MCF 10A (cell line): ENCODE results near the gene RHOV. TPM values are rescaled to one million over a fixed set of nuclear protein-coding genes. Genes with fewer than 3 reads are reported as not detected.

ENCODE experiments used
- BruUV-seq: library from RNA; stranded (reverse); fragments of 400-500 nt; replicated peaks from 2 replicates; lab custom pipeline; 2021; lab: Mats Ljungman, UMichigan
- CTCF ChIA-PET: fragments of 300-600 bp; sonication (Branson Sonifier 250); formaldehyde crosslinking; extraction: SDS; loops from one replicate; lab custom pipeline; 2021; ENCODE audit warnings: antibody characterized with exemption, inconsistent platforms; lab: Yijun Ruan, JAX
- POLR2A ChIA-PET: fragments of 300-600, 350-650 bp; sonication (Branson Sonifier 250); formaldehyde crosslinking; extraction: SDS; loops from one replicate; lab custom pipeline; 2020; ENCODE audit warnings: antibody characterized with exemption, inconsistent platforms; lab: Yijun Ruan, JAX
- DNase-seq: peaks from one replicate; pipeline ENCODE4 v3.0.0-alpha.2; 2018; ENCODE audit not compliant: unreplicated experiment
- H3K27ac Mint-ChIP-seq: one replicate; pipeline ENCODE4 v1.8.0; 2022; ENCODE audit warnings: mild to moderate bottlenecking, low read depth, mixed read lengths; ENCODE audit not compliant: unreplicated experiment
- H3K27me3 Mint-ChIP-seq: one replicate; pipeline ENCODE4 v1.8.0; 2022; ENCODE audit warnings: mixed read lengths; ENCODE audit not compliant: insufficient read depth, unreplicated experiment
- H3K36me3 Mint-ChIP-seq: one replicate; pipeline ENCODE4 v1.8.0; 2022; ENCODE audit warnings: mild to moderate bottlenecking, moderate library complexity, mixed read lengths; ENCODE audit not compliant: insufficient read depth, unreplicated experiment
- H3K4me1 Mint-ChIP-seq: one replicate; pipeline ENCODE4 v1.8.0; 2022; ENCODE audit warnings: mixed read lengths; ENCODE audit not compliant: insufficient read depth, unreplicated experiment
- H3K4me3 Mint-ChIP-seq: one replicate; pipeline ENCODE4 v1.8.0; 2022; ENCODE audit warnings: mild to moderate bottlenecking, moderate library complexity, mixed read lengths; ENCODE audit not compliant: unreplicated experiment
- H3K9me3 Mint-ChIP-seq: one replicate; pipeline ENCODE4 v1.8.0; 2022; ENCODE audit warnings: mixed read lengths; ENCODE audit not compliant: unreplicated experiment
- intact Hi-C: fragments of 100-400 bp; cut with micrococcal nuclease; formaldehyde crosslinking; loops from 2 replicates; pipeline ENCODE4 v1.14.1; 2022
- total RNA-seq: library from RNA; stranded (reverse); gene quantifications from 2 replicates; pipeline ENCODE4 v1.2.3, GENCODE V29; 2022
- TF ChIP-seq, protein P1 (sequence below): fragments of 200-600 bp; IDR thresholded peaks from one replicate; pipeline ENCODE4 v1.8.0; 2022; ENCODE audit warnings: antibody characterized with exemption, mild to moderate bottlenecking; ENCODE audit not compliant: unreplicated experiment

Gene RHOV
- total RNA-seq, 1 experiment from 2014 or later = 1.7 TPM

DNA sequence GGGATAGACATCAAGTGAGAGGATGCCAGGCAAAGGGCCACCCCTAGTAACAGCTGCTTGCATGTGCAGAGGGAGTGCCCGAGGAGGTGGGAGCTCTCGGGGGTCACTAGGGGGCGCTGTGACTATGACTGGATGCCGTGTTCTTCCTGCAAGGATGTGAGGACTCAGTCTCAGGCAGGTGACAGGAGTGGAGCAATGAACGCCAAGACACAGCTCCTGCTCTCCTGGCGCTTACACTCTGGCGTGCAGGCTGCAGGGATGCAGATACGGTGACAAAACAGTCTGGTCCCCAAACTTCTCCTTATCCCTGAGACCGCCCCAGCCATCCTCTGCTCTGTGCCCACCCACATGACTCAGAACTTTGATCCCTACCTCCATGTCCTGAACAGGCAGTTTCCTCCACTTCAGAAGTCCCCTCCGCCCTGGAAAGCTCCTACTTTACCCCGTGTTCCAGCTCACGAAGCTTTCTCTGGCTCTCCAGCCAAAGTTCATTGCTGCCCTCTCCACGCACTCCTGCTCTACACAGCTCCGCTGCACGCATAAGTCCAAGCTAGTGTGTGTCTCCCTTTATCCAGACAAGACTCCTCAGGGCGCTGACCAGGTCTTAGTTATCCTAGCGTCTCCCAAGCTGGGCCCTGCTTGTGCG is 14.7 kb downstream of the RHOV start:
- H3K27me3 Mint-ChIP-seq = no peaks in the 10 kb centered on the region
- peaks cover 21% of the 10 kb centered on the region for H3K36me3 Mint-ChIP-seq
- TF ChIP-seq, protein P1, sequence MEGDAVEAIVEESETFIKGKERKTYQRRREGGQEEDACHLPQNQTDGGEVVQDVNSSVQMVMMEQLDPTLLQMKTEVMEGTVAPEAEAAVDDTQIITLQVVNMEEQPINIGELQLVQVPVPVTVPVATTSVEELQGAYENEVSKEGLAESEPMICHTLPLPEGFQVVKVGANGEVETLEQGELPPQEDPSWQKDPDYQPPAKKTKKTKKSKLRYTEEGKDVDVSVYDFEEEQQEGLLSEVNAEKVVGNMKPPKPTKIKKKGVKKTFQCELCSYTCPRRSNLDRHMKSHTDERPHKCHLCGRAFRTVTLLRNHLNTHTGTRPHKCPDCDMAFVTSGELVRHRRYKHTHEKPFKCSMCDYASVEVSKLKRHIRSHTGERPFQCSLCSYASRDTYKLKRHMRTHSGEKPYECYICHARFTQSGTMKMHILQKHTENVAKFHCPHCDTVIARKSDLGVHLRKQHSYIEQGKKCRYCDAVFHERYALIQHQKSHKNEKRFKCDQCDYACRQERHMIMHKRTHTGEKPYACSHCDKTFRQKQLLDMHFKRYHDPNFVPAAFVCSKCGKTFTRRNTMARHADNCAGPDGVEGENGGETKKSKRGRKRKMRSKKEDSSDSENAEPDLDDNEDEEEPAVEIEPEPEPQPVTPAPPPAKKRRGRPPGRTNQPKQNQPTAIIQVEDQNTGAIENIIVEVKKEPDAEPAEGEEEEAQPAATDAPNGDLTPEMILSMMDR = peak; percentile 81
- peak overlapping the region; percentile 73 for H3K27ac Mint-ChIP-seq
- ChIA-PET CTCF (interaction anchor here (0.6 to 7.8 kb wide), 13 partner anchors 12 to 1605 kb away, joined by 3 to 131 read pairs (median 3); partner anchors contain the start of genes DNAJC17, SPINT1, VPS18 and ZFYVE19), POLR2A (interaction anchor here (0.6 to 7.8 kb wide), 12 partner anchors 10 to 165 kb away, joined by 3 to 68 read pairs (median 5); partner anchors contain the start of genes DNAJC17, RAD51, RHOV and SPINT1)
- no peaks in the 10 kb centered on the region for H3K9me3 Mint-ChIP-seq
- no peak overlapping the region for H3K4me3 Mint-ChIP-seq
- no TSS peak for BruUV-seq
- peaks cover 30% of the 10 kb centered on the region for H3K4me1 Mint-ChIP-seq
- intact Hi-C loops = loop anchor here (5.0 kb wide), 1 partner anchor 112 kb away; no protein-coding TSS in a partner anchor
- peak; percentile 91 for DNase-seq

DNA sequence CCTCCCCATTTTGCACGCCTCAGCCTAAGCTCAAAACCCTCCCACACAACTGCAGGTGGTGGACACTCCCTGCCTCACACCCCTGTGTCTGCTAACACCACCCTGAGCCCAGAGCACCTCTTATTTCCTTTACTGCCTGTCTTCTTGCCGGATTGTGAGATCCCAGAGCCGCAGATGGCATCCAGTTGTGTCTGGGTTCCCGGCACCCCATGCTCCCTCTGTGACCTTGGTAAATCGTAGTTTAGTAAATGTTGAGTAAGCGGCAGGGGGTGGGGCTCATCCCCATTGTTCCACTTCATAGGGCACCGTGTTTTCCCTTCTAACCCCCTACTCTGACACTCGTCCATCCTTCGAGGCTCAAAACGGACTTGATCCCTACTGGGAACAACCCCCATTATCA is 15.3 kb downstream of the RHOV start:
- TF ChIP-seq, protein P1 = no peak
- Mint-ChIP-seq H3K36me3 (peaks cover 28% of the 10 kb centered on the region), H3K27ac (peak overlapping the region; percentile 73), H3K4me1 (peaks cover 25% of the 10 kb centered on the region), H3K27me3 (no peaks in the 10 kb centered on the region), H3K9me3 (no peaks in the 10 kb centered on the region), H3K4me3 (no peak overlapping the region)
- POLR2A ChIA-PET = interaction anchor here (0.6 to 7.8 kb wide), 12 partner anchors 13 to 164 kb away, joined by 3 to 68 read pairs (median 5); partner anchors contain the start of genes DNAJC17, RAD51, RHOV and SPINT1
- CTCF ChIA-PET = interaction anchor here (0.6 to 7.8 kb wide), 19 partner anchors 12 to 372 kb away, joined by 3 to 131 read pairs (median 7); partner anchors contain the start of genes CHP1, DNAJC17, SPINT1 and VPS18
- DNase-seq = no peak
- intact Hi-C loops = loop anchor here (5.0 kb wide), 1 partner anchor 111 kb away; no protein-coding TSS in a partner anchor
- no TSS peak for BruUV-seq

DNA sequence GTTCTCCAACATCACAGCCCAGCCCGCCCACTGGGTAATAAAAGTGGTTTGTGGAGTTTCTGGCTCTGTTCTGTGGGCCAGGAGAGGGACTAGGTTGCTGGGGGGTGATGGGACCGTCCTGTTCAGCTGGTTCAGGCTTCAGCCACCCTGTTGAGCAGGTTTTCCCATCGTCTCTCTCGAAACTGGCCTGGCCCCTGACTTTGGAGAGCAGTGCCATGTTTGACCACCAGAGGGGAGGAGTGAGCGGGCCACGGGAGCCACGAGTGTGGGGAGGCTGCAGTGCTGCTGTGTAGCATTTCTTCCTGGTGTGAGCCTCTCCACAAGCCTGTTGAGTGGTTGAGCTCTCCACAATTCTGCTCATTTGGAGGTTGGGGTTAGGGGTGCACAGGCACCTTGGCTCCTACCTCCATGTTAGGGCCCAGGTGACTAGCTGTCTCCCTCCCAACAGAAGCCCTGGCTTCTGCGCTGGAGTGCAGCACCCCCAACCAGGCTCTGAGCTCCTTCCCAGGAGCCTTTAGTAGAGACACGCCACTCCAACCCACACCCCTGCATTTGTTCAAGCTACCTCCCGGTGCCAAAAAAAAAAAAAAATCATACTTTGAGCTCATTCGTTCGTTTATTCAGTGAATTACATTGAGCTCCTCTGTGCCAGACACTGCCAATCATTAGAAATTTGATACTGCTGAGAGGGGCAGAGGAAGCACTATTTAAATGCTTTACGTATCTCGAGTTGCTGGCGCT is 16.3 kb downstream of the RHOV start:
- DNase-seq = peak; percentile 80
- H3K27me3 Mint-ChIP-seq = no peaks in the 10 kb centered on the region
- TF ChIP-seq, protein P1 = peak; percentile 89
- peaks cover 37% of the 10 kb centered on the region for H3K36me3 Mint-ChIP-seq
- H3K4me3 Mint-ChIP-seq = no peak overlapping the region
- intact Hi-C loops = loop anchor here (1.0 to 5.0 kb wide), 2 partner anchors 35 to 110 kb away; no protein-coding TSS in a partner anchor
- BruUV-seq = no TSS peak
- ChIA-PET POLR2A (interaction anchor here (0.6 to 7.8 kb wide), 11 partner anchors 12 to 111 kb away, joined by 3 to 68 read pairs (median 3); partner anchors contain the start of genes DNAJC17, RHOV, SPINT1 and VPS18), CTCF (interaction anchor here (0.5 to 7.8 kb wide), 47 partner anchors 11 to 945 kb away, joined by 3 to 131 read pairs (median 4); partner anchors contain the start of genes C15orf62, CHP1, DLL4 and DNAJC17)
- H3K4me1 Mint-ChIP-seq = peaks cover 22% of the 10 kb centered on the region
- H3K27ac Mint-ChIP-seq = no peak overlapping the region
- no peaks in the 10 kb centered on the region for H3K9me3 Mint-ChIP-seq
